Tibial nerve (tissue), 4 donors: Measurements from ENCODE around the gene CEP164. TPM values are rescaled to one million over a fixed set of nuclear protein-coding genes. Genes with fewer than 3 reads are reported as not detected.

Source experiments
- DNase-seq, 2 donors: peaks; one replicate each; pipeline ENCODE4 v3.0.0-alpha.2; 2019; ENCODE audit warnings: low spot score in 2 of 2
- H3K27ac ChIP-seq, 4 donors: fragments of 200-600 bp; sonication (generic) in 3 of 4; one replicate each; pipeline ENCODE4 v1.5.1; 2017 to 2019; ENCODE audit warnings: mild to moderate bottlenecking in 1 of 4
- H3K27me3 ChIP-seq, 2 donors: fragments of 200-600 bp; sonication (generic) in 1 of 2; one replicate each; pipeline versions ENCODE4 v1.5.1 to v1.6.0; 2017 to 2019
- H3K36me3 ChIP-seq, 3 donors: fragments of 200-600 bp; sonication (generic); one replicate each; pipeline ENCODE4 v1.5.1; 2018 to 2019
- H3K4me1 ChIP-seq, 4 donors: fragments of 200-600 bp; sonication (generic) in 3 of 4; one replicate each; pipeline ENCODE4 v1.5.1; 2017 to 2019
- H3K4me3 ChIP-seq, 4 donors: fragments of 200-600 bp; sonication (generic) in 3 of 4; one replicate each; pipeline ENCODE4 v1.5.1; 2017 to 2019; ENCODE audit warnings: mild to moderate bottlenecking in 1 of 4, moderate library complexity in 1 of 4
- H3K9me3 ChIP-seq, 4 donors: fragments of 200-600 bp; sonication (generic) in 3 of 4; one replicate each; pipeline ENCODE4 v1.5.1; 2017 to 2019
- CTCF ChIP-seq, 5 experiments: fragments of 200-600 bp in 3 of 5; fragments of 450-650 bp in 2 of 5; sonication (generic) in 3 of 5; IDR thresholded peaks; one replicate each; pipeline ENCODE4 v1.5.1; 2016 to 2019; ENCODE audit warnings: antibody characterized with exemption in 5 of 5, mild to moderate bottlenecking in 3 of 5, moderate library complexity in 2 of 5
- EP300 ChIP-seq, 2 donors: sonication (generic); formaldehyde crosslinking; IDR thresholded peaks; one replicate each; pipeline ENCODE4 v1.6.1; 2017; ENCODE audit warnings: antibody characterized with exemption in 2 of 2, mild to moderate bottlenecking in 1 of 2
- POLR2A ChIP-seq, 2 donors: fragments of 450-650 bp; IDR thresholded peaks; one replicate each; pipeline ENCODE4 v1.6.1; 2017; ENCODE audit warnings: antibody characterized with exemption in 2 of 2, mild to moderate bottlenecking in 2 of 2, moderate library complexity in 2 of 2
- WGBS, 2 donors: methylation state at CpG; one replicate each; pipeline ENCODE4 v1.1.5; 2018; 5-methylcytosine and 5-hydroxymethylcytosine counted together
- total RNA-seq, 4 donors: library from RNA; depleted of rRNA; stranded (reverse); fragments of >200 nt; gene quantifications; one replicate each; pipeline ENCODE4 v1.1.0, GENCODE V29; 2016

CEP164 gene
- total RNA-seq, 4 donors from 2014 or later: 23.9 to 53.4 (median 39.4) TPM

- TF ChIP-seq POLR2A (IDR thresholded peaks at IDR 0.05) (no peak), EP300 (IDR thresholded peaks at IDR 0.05) (no peak), CTCF (IDR thresholded peaks at IDR 0.05) (no peak)
- no peak for DNase-seq
- Histone ChIP-seq H3K36me3 (peaks cover 0 to 9% (median 0%) of the 10 kb centered on the region in 3 donors), H3K27ac (no peak overlapping the region), H3K9me3 (no peaks in the 10 kb centered on the region), H3K4me1 (no peaks in the 10 kb centered on the region), H3K27me3 (no peaks in the 10 kb centered on the region), H3K4me3 (no peak overlapping the region)
- 80 to 89% methylated on average over 12 of the region's 12 CpGs for WGBS, 2 donors
These were observed 90.2 kb downstream of the CEP164 start for GRCh38 chr11:117417856-117418255.

- Histone ChIP-seq H3K4me3 (no peak overlapping the region), H3K4me1 (no peaks in the 10 kb centered on the region), H3K27ac (no peak overlapping the region), H3K9me3 (no peaks in the 10 kb centered on the region), H3K36me3 (no peaks in the 10 kb centered on the region), H3K27me3 (no peaks in the 10 kb centered on the region)
- WGBS, 2 donors: 69 to 72% methylated on average over 11 to 12 of the region's 12 CpGs
- no peak for DNase-seq
- TF ChIP-seq POLR2A (IDR thresholded peaks at IDR 0.05) (no peak), CTCF (IDR thresholded peaks at IDR 0.05) (no peak), EP300 (IDR thresholded peaks at IDR 0.05) (no peak)
These were observed 91.3 kb downstream of the CEP164 start for GRCh38 chr11:117418737-117419481.

- no peaks in the 10 kb centered on the region for H3K4me1 ChIP-seq
These were observed 92.0 kb downstream of the CEP164 start for GRCh38 chr11:117419482-117420142.

GRCh38 chr11:117420143-117420485 lies 92.5 kb downstream of the CEP164 start:
- no peaks in the 10 kb centered on the region for H3K4me1 ChIP-seq
- no peak for TF ChIP-seq EP300 (IDR thresholded peaks at IDR 0.05)
- no peak for TF ChIP-seq CTCF (IDR thresholded peaks at IDR 0.05)
- no peak for TF ChIP-seq POLR2A (IDR thresholded peaks at IDR 0.05)
- no peak overlapping the region for H3K27ac ChIP-seq
- no peak overlapping the region for H3K4me3 ChIP-seq
- no peaks in the 10 kb centered on the region for H3K36me3 ChIP-seq
- no peaks in the 10 kb centered on the region for H3K27me3 ChIP-seq
- no peak for DNase-seq
- H3K9me3 ChIP-seq: no peaks in the 10 kb centered on the region
- WGBS, 2 donors: 58 to 83% methylated on average over 2 to 7 of the region's 12 CpGs

More at GRCh38 chr11:117419482-117420142, 92.0 kb downstream of the CEP164 start:
- no peak for DNase-seq
- H3K9me3 ChIP-seq: no peaks in the 10 kb centered on the region
- no peaks in the 10 kb centered on the region for H3K36me3 ChIP-seq
- WGBS, 2 donors: 75 to 87% methylated on average over 6 to 8 of the region's 12 CpGs
- H3K27ac ChIP-seq: no peak overlapping the region
- H3K4me3 ChIP-seq: no peak overlapping the region
- no peaks in the 10 kb centered on the region for H3K27me3 ChIP-seq
- TF ChIP-seq CTCF (IDR thresholded peaks at IDR 0.05) (no peak), EP300 (IDR thresholded peaks at IDR 0.05) (no peak), POLR2A (IDR thresholded peaks at IDR 0.05) (no peak)

GRCh38 chr11:117420598-117420997 lies 92.9 kb downstream of the CEP164 start:
- WGBS, 2 donors: 95 to 96% methylated on average over 6 of the region's 6 CpGs
- H3K36me3 ChIP-seq: no peaks in the 10 kb centered on the region
- H3K4me3 ChIP-seq: no peak overlapping the region
- H3K27ac ChIP-seq: no peak overlapping the region
- no peaks in the 10 kb centered on the region for H3K9me3 ChIP-seq
- no peaks in the 10 kb centered on the region for H3K4me1 ChIP-seq
- H3K27me3 ChIP-seq: no peaks in the 10 kb centered on the region
- no peak for DNase-seq
- TF ChIP-seq CTCF (IDR thresholded peaks at IDR 0.05) (no peak), EP300 (IDR thresholded peaks at IDR 0.05) (no peak), POLR2A (IDR thresholded peaks at IDR 0.05) (no peak)
